ENCODE data around the gene ILRUN.
A peak's percentile ranks its signal among the peaks of the same experiment; 100 is the strongest.
"Not testable (repeated sequence)": the region's sequence is repeated elsewhere in the genome, so short reads cannot be mapped to it uniquely, and the experiment has no call there.

ILRUN gene

DNA sequence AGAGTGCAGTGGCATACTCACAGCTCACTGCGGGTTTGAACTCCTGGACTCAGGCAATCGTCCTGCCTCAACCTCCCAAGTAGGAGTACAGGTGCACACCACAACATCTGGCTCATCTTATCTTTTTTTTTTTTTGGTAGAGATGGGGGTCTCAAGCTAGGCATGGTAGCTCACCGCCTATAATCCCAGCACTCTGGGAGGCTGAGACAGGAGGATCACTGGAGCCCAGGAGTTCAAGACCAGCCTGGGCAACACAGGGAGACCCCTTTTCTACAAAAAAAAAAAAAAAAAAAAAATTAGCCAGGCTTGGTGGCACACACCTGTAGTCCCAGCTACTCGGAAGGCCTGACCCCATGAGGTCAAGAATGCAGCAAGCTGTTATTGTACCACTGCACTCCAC, 31.5 kb downstream of the ILRUN start:
- DNase-seq (ENCODE audit: low read depth, low spot score), result no peak

DNA sequence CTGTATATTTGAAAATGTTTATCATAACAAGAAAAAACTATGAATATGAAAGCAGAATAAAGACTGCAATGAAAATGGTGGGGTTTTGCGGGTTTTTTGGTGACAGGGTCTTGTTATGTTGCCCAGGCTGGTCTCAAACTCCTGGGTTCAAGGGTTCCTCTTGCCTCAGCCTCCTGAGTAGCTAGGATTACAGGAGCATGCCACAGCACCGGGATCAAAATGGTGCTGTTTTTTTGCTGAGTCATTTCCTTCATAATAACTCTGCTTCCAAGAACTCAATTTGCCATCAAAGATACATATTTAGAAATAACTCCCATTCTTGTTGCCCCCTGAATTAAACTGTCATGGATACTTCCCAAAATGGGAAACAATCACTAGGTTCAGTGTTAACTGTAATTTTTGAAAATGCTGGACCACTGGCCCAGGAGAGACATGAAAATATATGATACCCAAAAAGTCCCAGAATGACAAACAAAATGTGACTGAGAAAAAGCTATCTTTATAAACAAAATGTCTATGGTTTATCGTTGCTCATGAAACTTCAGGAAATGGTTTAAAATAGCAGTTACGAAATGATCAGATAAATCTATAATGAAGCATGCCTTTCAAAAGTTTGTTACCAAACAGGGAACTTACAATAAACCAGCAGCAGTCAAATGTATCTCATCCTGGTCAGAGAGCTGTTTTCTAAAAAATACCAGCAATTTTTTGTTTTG, 32.2 kb downstream of the ILRUN start:
- no peak for DNase-seq (ENCODE audit: low read depth, low spot score)

DNA sequence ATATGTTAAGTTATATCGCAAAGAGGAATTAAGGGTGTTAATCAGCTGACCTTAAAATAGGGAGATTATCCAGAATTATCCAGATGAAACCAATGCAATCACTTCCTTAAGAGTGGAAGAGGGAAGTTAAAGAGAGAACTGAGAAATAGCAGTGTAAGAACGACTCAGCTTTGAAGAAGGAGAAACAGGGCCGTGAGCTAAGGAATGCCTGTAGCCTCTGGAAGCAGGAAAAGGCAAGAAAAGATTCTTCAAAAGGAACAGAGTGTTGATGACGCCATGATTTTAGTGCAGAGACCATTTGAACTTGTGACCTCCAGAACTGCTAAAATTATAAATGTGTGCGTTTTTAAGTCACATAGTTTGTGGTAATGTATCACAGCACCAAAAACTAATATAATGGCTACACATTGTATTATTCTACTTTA, 32.7 kb downstream of the ILRUN start:
- DNase-seq (ENCODE audit: low read depth, low spot score), result no peak

DNA sequence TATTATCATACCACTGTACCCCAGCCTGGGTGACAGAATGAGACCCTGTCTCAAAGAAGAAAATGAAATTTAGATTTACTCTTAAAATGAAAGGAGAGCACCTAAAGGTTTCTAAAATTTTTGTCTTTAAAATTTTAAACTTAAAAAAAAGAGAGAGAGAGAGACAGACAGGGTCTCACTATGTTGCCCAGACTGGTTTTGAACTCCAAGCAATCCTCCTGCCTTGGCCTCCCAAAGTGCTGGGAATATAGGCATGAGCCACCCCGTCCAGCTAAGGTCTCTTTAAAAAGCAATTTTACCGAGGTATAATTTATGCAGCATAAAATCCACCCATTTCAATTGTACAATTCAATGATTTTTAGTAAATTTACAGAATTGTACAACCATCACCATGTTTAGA, 33.2 kb downstream of the ILRUN start:
- no peak for DNase-seq (ENCODE audit: low read depth, low spot score)

DNA sequence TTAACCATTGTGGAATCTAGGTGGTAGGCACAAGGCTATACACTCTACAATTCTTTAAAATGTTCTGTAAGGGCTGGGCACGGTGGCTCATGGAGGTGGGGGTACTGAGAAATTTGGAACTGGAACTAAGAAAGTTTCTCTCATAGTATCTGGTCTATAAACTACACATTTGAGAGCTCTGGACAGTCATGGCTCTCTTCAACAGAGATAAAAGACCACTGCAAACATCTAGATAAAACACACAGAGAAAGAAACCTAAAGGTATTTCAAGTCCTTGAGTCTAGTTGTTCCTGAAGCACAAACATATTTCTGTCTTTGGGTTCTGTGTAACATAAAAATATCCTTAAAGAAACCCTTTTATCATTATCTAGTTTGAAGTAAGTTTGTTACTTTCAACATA, 35.2 kb downstream of the ILRUN start:
- DNase-seq (ENCODE audit: low read depth, low spot score), result no peak

DNA sequence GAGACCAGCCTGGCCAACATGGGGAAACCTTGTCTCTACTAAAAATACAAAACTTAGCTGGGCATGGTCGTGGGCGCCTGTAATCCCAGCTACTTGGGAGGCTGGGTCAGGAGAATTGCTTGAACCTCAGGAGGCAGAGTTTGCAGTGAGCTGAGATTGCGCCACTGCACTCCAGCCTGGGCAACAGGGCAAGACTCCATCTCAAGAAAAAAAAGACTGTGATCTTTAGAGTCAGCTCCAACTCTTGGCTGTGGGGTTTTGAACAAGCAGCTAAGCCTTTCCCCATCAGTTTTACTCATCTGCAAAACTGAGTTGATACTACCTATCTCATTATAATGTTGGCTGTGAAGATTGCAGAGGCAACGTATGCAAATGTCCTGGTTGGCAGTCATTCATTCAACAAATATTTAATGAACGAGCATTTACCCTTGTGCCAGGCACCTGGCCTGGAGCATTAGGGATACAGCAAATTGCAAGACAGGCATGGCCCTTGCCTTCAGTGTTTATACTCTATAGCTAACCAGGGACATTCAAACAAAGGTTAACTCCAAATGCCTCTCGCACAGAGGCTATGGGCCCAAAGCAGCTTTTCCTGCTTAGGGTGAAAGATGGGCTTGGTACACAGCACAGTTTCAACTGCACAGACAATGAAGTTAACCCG, 37.8 kb downstream of the ILRUN start:
- DNase-seq (ENCODE audit: low read depth, low spot score), result no peak

DNA sequence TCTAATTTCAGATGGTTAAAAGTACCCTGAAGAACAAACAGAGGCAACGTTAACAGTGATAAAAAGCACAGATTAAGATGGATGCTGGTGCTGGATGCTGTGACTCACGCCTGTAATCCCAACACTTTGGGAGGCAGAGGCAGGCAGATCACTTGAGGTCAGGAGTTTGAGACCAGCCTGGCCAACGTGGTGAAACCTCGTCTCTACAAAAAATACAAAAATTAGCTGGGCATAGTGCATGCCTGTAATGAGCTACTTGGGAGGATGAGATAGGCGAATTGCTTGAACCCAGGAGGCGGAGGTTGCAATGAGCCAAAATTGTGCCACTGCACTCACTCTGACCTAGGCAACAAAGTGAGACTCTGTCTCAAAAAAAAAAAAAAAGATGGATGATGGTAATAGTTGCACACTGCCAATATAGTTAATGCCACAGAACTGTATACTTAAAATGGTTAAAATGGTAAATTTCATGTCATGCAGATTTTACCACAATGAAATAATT, 38.5 kb downstream of the ILRUN start:
- not testable (repeated sequence) for DNase-seq (ENCODE audit: low read depth, low spot score)

DNA sequence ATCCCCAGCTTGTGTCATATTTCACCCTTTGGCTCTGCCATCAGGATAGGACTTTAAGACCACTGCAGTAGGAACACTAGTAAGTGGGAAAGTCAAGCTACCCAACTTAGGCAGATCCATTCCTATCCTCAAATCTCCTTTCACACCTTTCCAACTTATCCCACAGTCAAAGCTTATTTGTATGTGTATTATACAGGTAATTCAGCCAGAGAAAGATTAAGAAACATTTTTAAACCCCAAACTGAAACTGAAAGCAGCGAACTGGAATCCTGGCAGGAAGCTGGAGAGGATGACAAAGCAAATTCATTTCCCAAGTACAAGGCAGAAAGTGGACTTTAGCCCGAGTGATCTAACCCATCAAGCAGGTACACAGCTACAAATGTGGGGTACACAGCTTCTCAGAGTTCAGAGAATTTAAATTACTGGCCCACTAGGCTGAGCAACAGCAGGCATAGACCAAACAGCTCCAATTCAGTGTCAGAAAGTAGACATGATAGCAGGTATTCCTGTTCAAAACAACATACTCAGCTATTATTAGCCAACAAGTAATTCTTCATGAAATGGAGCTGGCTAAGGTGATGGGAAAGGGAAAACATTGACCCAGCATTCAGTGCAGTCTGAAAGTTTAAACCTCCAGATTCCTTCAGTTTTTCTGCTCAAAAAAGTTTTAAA, 39.1 kb downstream of the ILRUN start:
- peak; percentile 48 for DNase-seq (ENCODE audit: low read depth, low spot score)

DNA sequence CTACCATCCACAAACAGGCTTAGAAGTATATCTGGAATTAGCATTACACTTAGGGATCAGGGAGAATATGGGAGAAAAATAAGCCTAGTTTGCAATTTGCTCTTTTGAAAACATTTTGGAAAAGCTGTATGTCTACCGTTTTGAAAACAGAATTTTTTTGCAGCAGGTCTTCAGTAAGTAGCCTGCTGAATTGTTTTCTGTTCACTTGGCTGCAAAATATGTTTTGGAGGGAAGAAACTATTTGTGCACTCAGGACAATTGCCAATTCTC, 39.6 kb downstream of the ILRUN start:
- no peak for DNase-seq (ENCODE audit: low read depth, low spot score)

DNA sequence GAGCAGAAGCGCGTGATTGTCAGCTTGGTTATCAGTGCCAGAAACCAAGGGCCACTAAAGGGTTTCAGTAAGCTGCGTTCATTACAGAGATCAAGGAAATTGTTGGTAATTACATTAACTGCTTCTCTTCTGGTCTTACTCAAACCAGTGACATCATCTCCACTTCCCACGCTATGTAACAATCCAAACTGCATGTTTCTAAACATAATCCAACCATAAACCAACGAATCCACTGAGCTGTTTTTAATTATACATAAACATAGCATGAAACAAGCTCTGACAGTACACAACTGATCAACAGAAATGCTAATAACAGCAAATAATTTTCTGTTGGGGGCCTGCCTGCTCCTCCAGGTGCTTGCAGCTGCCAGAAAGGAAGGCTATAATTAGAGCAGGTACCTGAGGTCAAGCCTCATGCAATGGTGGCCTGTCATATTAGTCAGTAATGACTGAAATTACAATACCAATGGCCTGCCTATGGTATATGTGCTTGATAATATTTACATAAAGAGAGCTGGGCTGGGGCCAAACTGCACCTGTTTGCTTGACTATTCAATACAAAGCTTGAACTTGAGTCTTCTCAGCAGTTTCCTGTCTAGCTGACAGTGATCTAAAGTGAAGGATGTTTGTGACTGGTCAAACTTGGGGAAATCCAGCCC, 40.1 kb downstream of the ILRUN start:
- no peak for DNase-seq (ENCODE audit: low read depth, low spot score)

DNA sequence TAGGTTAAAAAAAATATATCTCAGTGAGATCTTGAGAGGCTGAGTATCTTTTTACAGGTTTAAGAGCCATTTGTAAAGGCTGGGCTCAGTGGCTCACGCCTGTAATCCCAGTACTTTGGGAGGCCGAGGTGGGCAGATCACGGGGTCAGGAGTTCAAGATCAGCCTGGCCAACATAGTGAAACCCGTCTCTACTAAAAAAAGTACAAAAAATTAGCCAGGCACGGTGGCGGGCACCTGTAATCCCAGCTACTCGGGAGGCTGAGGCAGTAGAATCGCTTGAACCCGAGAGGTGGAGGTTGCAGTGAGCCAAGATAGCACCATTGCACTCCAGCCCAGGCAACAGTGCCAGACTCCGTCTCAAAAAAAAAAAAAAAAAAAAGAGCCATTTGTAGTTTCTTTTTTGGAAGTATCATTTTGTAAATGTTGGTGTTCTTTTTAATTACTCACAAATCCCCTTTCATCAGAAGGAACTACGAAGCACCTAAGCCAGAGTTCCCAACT, 40.6 kb downstream of the ILRUN start:
- not testable (repeated sequence) for DNase-seq (ENCODE audit: low read depth, low spot score)

DNA sequence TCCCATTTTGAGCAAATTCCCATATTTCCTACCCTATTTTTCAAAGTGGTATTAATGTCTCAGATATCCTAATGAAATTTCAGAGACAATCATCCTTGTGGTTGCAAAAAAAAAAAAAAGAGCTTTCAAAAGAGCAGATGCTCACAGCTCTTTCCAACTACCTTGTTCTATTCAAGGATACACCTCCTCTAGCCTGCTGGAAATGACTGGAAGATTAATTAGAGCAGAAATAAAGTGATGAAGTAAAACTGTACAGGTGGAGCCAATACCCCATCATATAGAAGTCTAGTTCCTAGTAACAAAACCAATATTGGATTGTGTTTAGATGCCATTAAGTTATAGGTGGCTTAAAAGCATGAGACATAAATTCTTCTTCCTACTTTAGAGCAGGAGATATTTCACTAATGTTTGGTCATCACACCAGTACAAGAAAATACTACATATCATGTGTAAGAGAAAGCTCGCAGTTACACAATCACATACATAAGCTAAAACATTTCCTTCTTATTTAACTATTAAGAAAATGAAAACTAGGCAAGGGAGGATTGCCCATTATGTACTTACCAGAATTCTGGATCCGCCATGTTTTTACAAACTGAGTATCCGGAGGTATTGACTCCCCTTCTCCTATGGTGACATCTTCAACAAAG, 42.4 kb downstream of the ILRUN start:
- DNase-seq (ENCODE audit: low read depth, low spot score), result no peak

DNA sequence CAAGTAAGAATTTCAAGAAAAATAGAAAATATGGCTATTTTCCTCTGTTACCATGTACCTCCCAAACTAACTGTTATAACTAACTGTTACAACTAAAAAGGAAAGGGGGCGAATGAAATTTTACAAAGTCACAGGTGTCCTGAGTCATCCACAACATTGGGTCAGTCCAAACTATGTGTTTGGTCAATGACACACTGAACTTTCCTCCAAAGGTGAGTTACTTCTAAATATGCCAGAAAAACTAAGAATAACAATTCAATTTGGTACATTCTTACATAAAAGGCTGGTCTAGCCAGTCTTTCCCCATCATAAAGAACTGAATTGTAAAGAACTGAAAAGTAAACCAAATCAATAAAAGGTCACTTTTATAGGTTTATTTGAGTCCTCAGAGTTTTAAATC, 44.3 kb downstream of the ILRUN start:
- no peak for DNase-seq (ENCODE audit: low read depth, low spot score)

DNA sequence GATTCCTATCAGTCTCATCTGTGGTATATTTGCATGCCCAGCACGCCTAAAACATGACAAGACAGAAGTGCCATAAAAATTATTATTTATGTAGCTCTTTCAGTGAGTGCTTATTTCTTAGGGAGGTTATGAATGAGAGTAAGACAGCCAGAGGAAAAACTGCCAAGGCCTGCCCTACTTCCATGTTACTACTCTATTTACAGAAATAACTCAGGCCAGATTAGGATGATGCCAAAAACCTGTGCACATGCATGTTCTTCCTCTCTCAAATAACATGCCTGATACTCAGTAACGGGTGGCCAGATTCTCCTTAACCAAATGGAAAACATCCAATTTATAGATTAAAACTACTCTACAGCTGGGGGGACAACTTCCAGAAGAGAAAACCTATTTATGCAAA, 45.7 kb downstream of the ILRUN start:
- no peak for DNase-seq (ENCODE audit: low read depth, low spot score)

DNA sequence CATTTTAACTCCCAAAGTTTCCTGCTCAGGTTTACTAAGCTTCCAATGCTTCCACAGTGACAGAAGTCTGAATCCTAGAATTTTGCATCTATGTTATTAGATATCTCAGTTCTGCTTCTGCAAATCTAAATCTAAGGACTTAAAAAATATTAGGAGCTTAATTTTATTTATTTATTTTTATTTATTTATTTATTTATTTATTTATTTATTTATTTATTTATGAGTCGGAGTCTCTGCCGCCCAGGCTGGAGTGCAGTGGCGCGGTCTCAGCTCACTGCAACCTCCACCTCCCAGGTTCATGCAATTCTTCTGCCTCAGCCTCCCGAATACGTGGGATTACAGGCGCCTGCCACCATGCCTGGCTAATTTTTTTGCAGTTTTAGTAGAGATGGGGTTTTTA, 46.3 kb downstream of the ILRUN start:
- DNase-seq (ENCODE audit: low read depth, low spot score), result not testable (repeated sequence)

DNA sequence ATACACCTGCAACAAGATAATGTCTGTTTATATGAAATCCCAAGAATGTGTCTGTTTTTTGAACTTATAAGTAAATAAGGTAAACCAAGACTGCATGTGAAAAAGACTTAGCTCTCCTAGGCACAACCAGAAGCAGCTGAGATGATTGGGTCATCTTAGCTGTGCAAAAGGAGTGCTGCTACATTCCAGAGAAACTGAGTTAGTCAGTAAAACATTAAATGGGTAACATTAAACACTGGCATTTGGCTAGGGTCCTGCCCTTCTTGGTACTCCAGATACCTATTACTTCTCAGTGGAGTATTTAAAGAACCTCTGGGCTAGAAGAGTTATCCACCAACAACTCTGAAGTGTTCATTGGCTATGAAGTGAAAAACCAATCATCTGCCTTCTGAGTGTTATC, 47.8 kb downstream of the ILRUN start:
- no peak for DNase-seq (ENCODE audit: low read depth, low spot score)

Measured in brain pericyte (primary cell).